Panc1 (cell line): ENCODE results near the gene SNX10. TPM values are rescaled to one million over a fixed set of nuclear protein-coding genes. Genes with fewer than 3 reads are reported as not detected.

Source experiments
- ATAC-seq: fragments of 200-7000 bp; cut with Tn5 transposase; 2 replicates; pipeline ENCODE4 v1.9.1; 2020; ENCODE audit warnings: mild to moderate bottlenecking, moderate library complexity
- BruUV-seq: library from RNA; stranded (reverse); fragments of 400-500 nt; replicated peaks from 2 replicates; lab custom pipeline; 2021; lab: Mats Ljungman, UMichigan
- CTCF ChIA-PET: fragments of 300-600 bp; sonication (Branson Sonifier 250); formaldehyde crosslinking; loops from one replicate; lab custom pipeline; 2022; ENCODE audit warnings: antibody characterized with exemption; lab: Charles Lee
- POLR2A ChIA-PET: fragments of 300-600 bp; sonication (Branson Sonifier 250); formaldehyde crosslinking; loops from one replicate; lab custom pipeline; 2022; ENCODE audit warnings: antibody characterized with exemption; lab: Charles Lee
- DNase-seq: peaks from one replicate; pipeline ENCODE4 v3.0.0-alpha.2; 2010; ENCODE audit warnings: low read depth, low spot score
- H3K27ac ChIP-seq: 2 replicates; pipeline ENCODE4 v1.5.1; 2011; ENCODE audit warnings: mild to moderate bottlenecking, low read length, inconsistent platforms
- H3K27me3 ChIP-seq: fragments of 200-500 bp; sonication (Bioruptor generic); 2 replicates; pipeline ENCODE4 v1.6.0; 2014; ENCODE audit warnings: low read length, inconsistent platforms; ENCODE audit not compliant: control insufficient read depth, insufficient read depth
- H3K36me3 ChIP-seq: fragments of 200-500 bp; sonication (Bioruptor generic); 2 replicates; pipeline ENCODE4 v1.5.1; 2014; ENCODE audit warnings: inconsistent platforms, mild to moderate bottlenecking, low read length, moderate library complexity; ENCODE audit not compliant: control insufficient read depth, insufficient read depth
- H3K4me1 ChIP-seq: 2 replicates; pipeline ENCODE4 v1.5.1; 2011; ENCODE audit warnings: inconsistent platforms, mild to moderate bottlenecking, low read length, moderate library complexity; ENCODE audit not compliant: control insufficient read depth, insufficient read depth
- H3K4me3 ChIP-seq, 2 experiments: 2 replicates each; pipeline ENCODE4 v1.5.1; 2011 to 2012; ENCODE audit warnings: low read depth in 2 of 2, low read length in 2 of 2, mild to moderate bottlenecking in 2 of 2, inconsistent platforms in 1 of 2, moderate library complexity in 1 of 2
- H3K9me3 ChIP-seq: fragments of 200-500 bp; sonication (Bioruptor generic); 2 replicates; pipeline ENCODE4 v1.5.1; 2014; ENCODE audit warnings: low read depth, mild to moderate bottlenecking, inconsistent platforms, low read length, moderate library complexity; ENCODE audit not compliant: control insufficient read depth, insufficient read depth
- CTCF ChIP-seq: fragments of 450-650 bp; IDR thresholded peaks from 2 replicates; pipeline ENCODE4 v1.5.1; 2017; ENCODE audit warnings: mild to moderate bottlenecking
- POLR2AphosphoS5 ChIP-seq: IDR thresholded peaks from 2 replicates; pipeline ENCODE4 v1.6.1; 2012; ENCODE audit warnings: mild to moderate bottlenecking, low read depth, low read length, moderate library complexity
- REST ChIP-seq, 2 experiments: IDR thresholded peaks; 2 replicates each; pipeline ENCODE4 v1.6.1; 2011 to 2012; ENCODE audit warnings: low read depth in 2 of 2, control low read depth in 1 of 2, low read length in 1 of 2, mild to moderate bottlenecking in 1 of 2, moderate library complexity in 1 of 2; ENCODE audit not compliant: insufficient read depth in 1 of 2
- SIN3A ChIP-seq: IDR thresholded peaks from 2 replicates; pipeline ENCODE4 v1.6.1; 2012; ENCODE audit warnings: low read depth, mild to moderate bottlenecking, low read length, moderate library complexity, borderline replicate concordance; ENCODE audit not compliant: insufficient read depth
- TCF7L2 ChIP-seq: IDR thresholded peaks from 2 replicates; pipeline ENCODE4 v1.6.1; 2011; ENCODE audit warnings: mild to moderate bottlenecking, low read depth, low read length, inconsistent platforms
- in situ Hi-C: cut with HindIII; loops from 2 replicates; pipeline ENCODE4 v1.10.0; 2016; ENCODE audit warnings: low sequenced_read_pairs, low pct_unique_long_range_greater_than_20kb
- intact Hi-C: fragments of 100-400 bp; cut with micrococcal nuclease; formaldehyde crosslinking; loops from one replicate; pipeline ENCODE4 v1.10.0; 2022; ENCODE audit not compliant: unreplicated experiment
- total RNA-seq: library from RNA; stranded (reverse); gene quantifications from one replicate; pipeline ENCODE4 v1.2.1, GENCODE V29; 2021; ENCODE audit not compliant: unreplicated experiment

SNX10 gene
- total RNA-seq, 1 experiment from 2014 or later = 21.8 TPM

- ChIA-PET POLR2A (interaction anchor here (0.9 kb wide), 1 partner anchor 164 kb away, joined by 6 read pairs; the partner anchor contains the start of gene CBX3), CTCF (interaction anchor here (0.6 to 2.1 kb wide), 6 partner anchors 148 to 472 kb away, joined by 3 to 8 read pairs (median 4); no protein-coding TSS in a partner anchor)
- BruUV-seq = no TSS peak
- Histone ChIP-seq H3K36me3 (no peaks in the 10 kb centered on the region), H3K4me1 (no peaks in the 10 kb centered on the region), H3K4me3 (no peak overlapping the region), H3K27ac (no peak overlapping the region), H3K9me3 (no peaks in the 10 kb centered on the region), H3K27me3 (no peaks in the 10 kb centered on the region)
- TF ChIP-seq SIN3A (no peak), CTCF (peak; percentile 81), TCF7L2 (no peak)
- in situ Hi-C loops (no loop called here), intact Hi-C loops (loop anchor here (1.0 to 10.0 kb wide), 3 partner anchors 180 to 470 kb away; no protein-coding TSS in a partner anchor)
- ATAC-seq (peak; percentile 84), DNase-seq (peak; percentile 69)
Observed at GRCh38 chr7:26365077-26365900, 73.6 kb downstream of the SNX10 start.

- CTCF ChIA-PET = interaction anchor here (1.1 to 2.1 kb wide), 2 partner anchors 302 to 473 kb away, joined by 3 to 8 read pairs; no protein-coding TSS in a partner anchor
- POLR2A ChIA-PET = no interaction called here
- DNase-seq = no peak
Observed at GRCh38 chr7:26365901-26366275, 74.2 kb downstream of the SNX10 start.

More at GRCh38 chr7:26365901-26366275, 74.2 kb downstream of the SNX10 start:
- Histone ChIP-seq H3K27ac (no peak overlapping the region), H3K4me1 (no peaks in the 10 kb centered on the region), H3K4me3 (no peak overlapping the region), H3K27me3 (no peaks in the 10 kb centered on the region), H3K9me3 (no peaks in the 10 kb centered on the region), H3K36me3 (no peaks in the 10 kb centered on the region)
- intact Hi-C loops (loop anchor here (1.0 to 10.0 kb wide), 3 partner anchors 181 to 471 kb away; no protein-coding TSS in a partner anchor), in situ Hi-C loops (no loop called here)
- TF ChIP-seq POLR2AphosphoS5 = no peak
- no peak for TF ChIP-seq SIN3A
- TF ChIP-seq TCF7L2 = no peak
- no peak for TF ChIP-seq CTCF
- TF ChIP-seq REST (IDR thresholded peaks at IDR 0.05; ENCODE audit: insufficient read depth in 1 of 2, low read depth in 2 of 2, low read length in 1 of 2) = no peak
- ATAC-seq = no peak
- no TSS peak for BruUV-seq
